ENCODE results near the gene GARIN5A. TPM values are rescaled to one million over a fixed set of nuclear protein-coding genes. Genes with fewer than 3 reads are reported as not detected.

The GARIN5A gene
- 1.6 to 1.9 TPM (median 1.8 TPM) in 5 replicates for total RNA-seq (2022; extraction: Qiagen RNA extraction)

GRCh38 chr19:50476224-50476906, at the start of gene GARIN5A, which contains the start of gene EMC10:
Gene GARIN5A (minus strand): TSS chr19:50476848. CDS start chr19:50476388, 460 bp downstream.
Gene EMC10 (plus strand): TSS chr19:50476507. CDS start chr19:50476545, 38 bp downstream.

GRCh38 chr19:50513746-50514345, 37.2 kb upstream of the GARIN5A start, which contains the start of gene ASPDH:
Gene ASPDH (minus strand): TSS chr19:50513913. CDS start chr19:50513823, 90 bp downstream.

GRCh38 chr19:50511069-50511822, 34.6 kb upstream of the GARIN5A start, which contains the start of gene JOSD2:
Gene JOSD2 (minus strand): TSS chr19:50511191. CDS start chr19:50510431, 760 bp downstream.

GRCh38 chr19:50432221-50433028, 44.2 kb downstream of the GARIN5A start, which contains the start of gene MYBPC2:
Gene MYBPC2 (plus strand): TSS chr19:50432892. CDS start chr19:50432954, 62 bp downstream.

GRCh38 chr19:50418176-50419021, 58.2 kb downstream of the GARIN5A start, which contains the start of gene SPIB:
Gene SPIB (plus strand): TSS chr19:50418938. CDS start chr19:50418963, 25 bp downstream.

Other genes starting within 250 kb of the GARIN5A start
- 0.98 to 1.7 TPM (median 1.7 TPM) in 5 replicates for gene KCNC3, start 147.5 kb downstream of the GARIN5A start, total RNA-seq (2022; extraction: Qiagen RNA extraction)
- 0.32 to 1.1 TPM (median 0.84 TPM) in 5 replicates for gene NAPSA, start 111.2 kb downstream of the GARIN5A start, total RNA-seq (2022; extraction: Qiagen RNA extraction)
- 55.3 to 72.9 TPM (median 70.2 TPM) in 5 replicates for gene NR1H2, start 100.4 kb downstream of the GARIN5A start, total RNA-seq (2022; extraction: Qiagen RNA extraction)
- gene POLD1, start 92.5 kb downstream of the GARIN5A start, total RNA-seq (2022; extraction: Qiagen RNA extraction) = 44.4 to 82.0 TPM (median 73.4 TPM) in 5 replicates
- 0.12 to 0.46 TPM (median 0.18 TPM) in 5 replicates for gene SPIB, start 57.9 kb downstream of the GARIN5A start, total RNA-seq (2022; extraction: Qiagen RNA extraction)
- gene MYBPC2, start 44.0 kb downstream of the GARIN5A start, total RNA-seq (2022; extraction: Qiagen RNA extraction) = not detected in 5 replicates
- 109 to 144 TPM (median 140 TPM) in 5 replicates for gene EMC10, start 341 bp downstream of the GARIN5A start, total RNA-seq (2022; extraction: Qiagen RNA extraction)
- gene JOSD2, start 34.3 kb upstream of the GARIN5A start, total RNA-seq (2022; extraction: Qiagen RNA extraction) = 60.1 to 72.6 TPM (median 68.8 TPM) in 5 replicates
- gene ASPDH, start 37.1 kb upstream of the GARIN5A start, total RNA-seq (2022; extraction: Qiagen RNA extraction) = not detected in 5 replicates
- 0.33 to 0.63 TPM (median 0.54 TPM) in 5 replicates for gene LRRC4B, start 91.6 kb upstream of the GARIN5A start, total RNA-seq (2022; extraction: Qiagen RNA extraction)
- gene SYT3, start 163.0 kb upstream of the GARIN5A start, total RNA-seq (2022; extraction: Qiagen RNA extraction) = 0.36 to 0.63 TPM (median 0.59 TPM) in 5 replicates
- 5.2 to 7.6 TPM (median 6.2 TPM) in 5 replicates for gene C19orf81, start 172.6 kb upstream of the GARIN5A start, total RNA-seq (2022; extraction: Qiagen RNA extraction)
- 0.09 to 0.27 TPM (median 0.22 TPM) in 5 replicates for gene SHANK1, start 243.0 kb upstream of the GARIN5A start, total RNA-seq (2022; extraction: Qiagen RNA extraction)
- 6.3 to 10.3 TPM (median 9.4 TPM) in 5 replicates for gene CLEC11A, start 246.5 kb upstream of the GARIN5A start, total RNA-seq (2022; extraction: Qiagen RNA extraction)

All from A549 treated with dexamethasone at 1 μM for 4 hours (cell line).